Endodermal cell (in vitro differentiated cells): ENCODE measurements around the gene LRRC17. TPM values are rescaled to one million over a fixed set of nuclear protein-coding genes. Genes with fewer than 3 reads are reported as not detected.

Source experiments
- DNase-seq: peaks from one replicate; pipeline ENCODE4 v3.0.0-alpha.2; 2017
- H3K27ac ChIP-seq: 2 replicates; pipeline ENCODE4 v1.5.1; 2013; ENCODE audit warnings: mild to moderate bottlenecking, low read depth, low read length, moderate library complexity
- H3K27me3 ChIP-seq: 2 replicates; pipeline ENCODE4 v1.6.1; 2013; ENCODE audit warnings: mild to moderate bottlenecking, low read length, moderate library complexity; ENCODE audit not compliant: insufficient read depth, control insufficient read depth, poor library complexity, severe bottlenecking
- H3K36me3 ChIP-seq: 2 replicates; pipeline ENCODE4 v1.7.0; 2013; ENCODE audit warnings: mild to moderate bottlenecking, low read length, moderate library complexity; ENCODE audit not compliant: control insufficient read depth, insufficient read depth
- H3K4me1 ChIP-seq: one replicate; pipeline ENCODE4 v1.7.0; 2013; ENCODE audit warnings: low read length; ENCODE audit not compliant: control insufficient read depth, insufficient read depth
- H3K4me3 ChIP-seq: 2 replicates; pipeline ENCODE4 v1.5.1; 2013; ENCODE audit warnings: mild to moderate bottlenecking, low read length, moderate library complexity
- H3K9ac ChIP-seq: 2 replicates; pipeline ENCODE4 v1.6.1; 2013; ENCODE audit warnings: mild to moderate bottlenecking, low read length, moderate library complexity; ENCODE audit not compliant: poor library complexity, severe bottlenecking; ENCODE audit errors: extremely low read depth
- H3K9me3 ChIP-seq: 2 replicates; pipeline ENCODE4 v1.6.1; 2013; ENCODE audit warnings: mild to moderate bottlenecking, low read length, moderate library complexity; ENCODE audit not compliant: control insufficient read depth
- H3K27ac Mint-ChIP-seq: 2 replicates; pipeline ENCODE4 v1.8.0; 2020; ENCODE audit warnings: mixed read lengths
- H3K27me3 Mint-ChIP-seq: 2 replicates; pipeline ENCODE4 v1.8.0; 2021; ENCODE audit warnings: mild to moderate bottlenecking, mixed read lengths; ENCODE audit not compliant: insufficient read depth
- H3K36me3 Mint-ChIP-seq: 2 replicates; pipeline ENCODE4 v1.8.0; 2020; ENCODE audit warnings: low read depth, mixed read lengths
- H3K4me1 Mint-ChIP-seq: 2 replicates; pipeline ENCODE4 v1.8.0; 2020; ENCODE audit warnings: mixed read lengths
- H3K4me3 Mint-ChIP-seq: 2 replicates; pipeline ENCODE4 v1.8.0; 2020; ENCODE audit warnings: mild to moderate bottlenecking, moderate library complexity, mixed read lengths
- H3K9me3 Mint-ChIP-seq: 2 replicates; pipeline ENCODE4 v1.8.0; 2020; ENCODE audit warnings: mild to moderate bottlenecking, mixed read lengths
- WGBS, 2 experiments: methylation state at CpG; one replicate each; pipeline versions ENCODE4 v1.1.5 to v1.1.7; 2013; ENCODE audit warnings: missing lambda C conversion rate in 2 of 2, mixed read lengths in 1 of 2; ENCODE audit not compliant: insufficient coverage in 1 of 2, insufficient read length in 1 of 2; 5-methylcytosine and 5-hydroxymethylcytosine counted together
- long read RNA-seq, 4 experiments: library from polyadenylated mRNA in 2 of 4; library from RNA in 1 of 4; library from capped mRNA in 1 of 4; stranded (forward) in 3 of 4; unstranded in 1 of 4; transcript quantifications; one replicate each; pipeline ENCODE4 v2.0.0, GENCODE V29; 2020 to 2021; ENCODE audit warnings: inconsistent platforms in 1 of 4
- polyA plus RNA-seq, 2 experiments: library from polyadenylated mRNA; stranded (reverse); fragments of 50-300 nt; gene quantifications; one replicate each; pipeline ENCODE4 v1.2.3, GENCODE V29; 2013
- total RNA-seq, 2 donors: library from RNA; stranded (reverse); fragmentation: NEBNext Ultra II Directional in 1 of 2; extraction: Animal tissue kit (Norgen Biotek cat#: 25700) in 1 of 2; gene quantifications; 2 replicates in 1 of 2; 3 replicates in 1 of 2; pipeline ENCODE4 v1.2.1, GENCODE V29; 2021
- TF ChIP-seq, protein P1 (sequence below): fragments of 200-600 bp; sonication (generic); conservative IDR thresholded peaks from 2 replicates; pipeline ENCODE4 v1.5.0; 2021; ENCODE audit warnings: antibody characterized with exemption, mild to moderate bottlenecking

Gene LRRC17, protein sequence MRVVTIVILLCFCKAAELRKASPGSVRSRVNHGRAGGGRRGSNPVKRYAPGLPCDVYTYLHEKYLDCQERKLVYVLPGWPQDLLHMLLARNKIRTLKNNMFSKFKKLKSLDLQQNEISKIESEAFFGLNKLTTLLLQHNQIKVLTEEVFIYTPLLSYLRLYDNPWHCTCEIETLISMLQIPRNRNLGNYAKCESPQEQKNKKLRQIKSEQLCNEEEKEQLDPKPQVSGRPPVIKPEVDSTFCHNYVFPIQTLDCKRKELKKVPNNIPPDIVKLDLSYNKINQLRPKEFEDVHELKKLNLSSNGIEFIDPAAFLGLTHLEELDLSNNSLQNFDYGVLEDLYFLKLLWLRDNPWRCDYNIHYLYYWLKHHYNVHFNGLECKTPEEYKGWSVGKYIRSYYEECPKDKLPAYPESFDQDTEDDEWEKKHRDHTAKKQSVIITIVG
- total RNA-seq = under 1 TPM; 0.18 to 0.53 TPM
- 30.4 TPM for polyA plus RNA-seq (2013, experiment 1 of 2)
- polyA plus RNA-seq (2013, experiment 2 of 2) = 35.3 TPM
- long read RNA-seq, experiment 1 = 0 reads
- long read RNA-seq, experiment 2 = 0 reads
- long read RNA-seq, experiment 3 = 0 reads
- long read RNA-seq, experiment 4 = 0 reads

GRCh38 chr7:102912742-102913141, at the start of gene LRRC17:
TSS of gene LRRC17 (plus strand) at chr7:102913000. CDS start at chr7:102933914, 20,914 bp downstream.
- Histone ChIP-seq H3K4me1 (no peaks in the 10 kb centered on the region), H3K4me3 (no peak within 1 kb of the TSS), H3K27ac (peak within 1 kb of the TSS; percentile 73), H3K36me3 (no peaks in the 10 kb centered on the region), H3K27me3 (no peaks in the 10 kb centered on the region), H3K9ac (no peak within 1 kb of the TSS), H3K9me3 (no peaks in the 10 kb centered on the region)
- TF ChIP-seq, protein P1, sequence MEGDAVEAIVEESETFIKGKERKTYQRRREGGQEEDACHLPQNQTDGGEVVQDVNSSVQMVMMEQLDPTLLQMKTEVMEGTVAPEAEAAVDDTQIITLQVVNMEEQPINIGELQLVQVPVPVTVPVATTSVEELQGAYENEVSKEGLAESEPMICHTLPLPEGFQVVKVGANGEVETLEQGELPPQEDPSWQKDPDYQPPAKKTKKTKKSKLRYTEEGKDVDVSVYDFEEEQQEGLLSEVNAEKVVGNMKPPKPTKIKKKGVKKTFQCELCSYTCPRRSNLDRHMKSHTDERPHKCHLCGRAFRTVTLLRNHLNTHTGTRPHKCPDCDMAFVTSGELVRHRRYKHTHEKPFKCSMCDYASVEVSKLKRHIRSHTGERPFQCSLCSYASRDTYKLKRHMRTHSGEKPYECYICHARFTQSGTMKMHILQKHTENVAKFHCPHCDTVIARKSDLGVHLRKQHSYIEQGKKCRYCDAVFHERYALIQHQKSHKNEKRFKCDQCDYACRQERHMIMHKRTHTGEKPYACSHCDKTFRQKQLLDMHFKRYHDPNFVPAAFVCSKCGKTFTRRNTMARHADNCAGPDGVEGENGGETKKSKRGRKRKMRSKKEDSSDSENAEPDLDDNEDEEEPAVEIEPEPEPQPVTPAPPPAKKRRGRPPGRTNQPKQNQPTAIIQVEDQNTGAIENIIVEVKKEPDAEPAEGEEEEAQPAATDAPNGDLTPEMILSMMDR = no peak
- no peak within 1 kb of the TSS for H3K27ac Mint-ChIP-seq
- no peak for DNase-seq
- no peaks in the 10 kb centered on the region for H3K36me3 Mint-ChIP-seq
- H3K4me1 Mint-ChIP-seq = peaks cover 15% of the 10 kb centered on the region
- no peaks in the 10 kb centered on the region for H3K27me3 Mint-ChIP-seq
- H3K9me3 Mint-ChIP-seq = peaks cover under 1% of the 10 kb centered on the region
- H3K4me3 Mint-ChIP-seq = no peak within 1 kb of the TSS
- 57 to 87% methylated on average over 6 of the region's 6 CpGs for WGBS, 2 experiments

- H3K27ac Mint-ChIP-seq = no peak overlapping the region
- no peak overlapping the region for H3K27ac ChIP-seq
- no peaks in the 10 kb centered on the region for H3K27me3 Mint-ChIP-seq
- no peaks in the 10 kb centered on the region for H3K36me3 ChIP-seq
- no peak overlapping the region for H3K4me3 Mint-ChIP-seq
- no peak overlapping the region for H3K9ac ChIP-seq
- DNase-seq = no peak
- no peaks in the 10 kb centered on the region for H3K4me1 Mint-ChIP-seq
- H3K4me1 ChIP-seq = no peaks in the 10 kb centered on the region
- WGBS, 2 experiments = 96 to 100% methylated on average over 1 to 2 of the region's 2 CpGs
- no peaks in the 10 kb centered on the region for H3K27me3 ChIP-seq
- H3K4me3 ChIP-seq = no peak overlapping the region
- H3K9me3 ChIP-seq = no peaks in the 10 kb centered on the region
- no peaks in the 10 kb centered on the region for H3K9me3 Mint-ChIP-seq
- H3K36me3 Mint-ChIP-seq = no peaks in the 10 kb centered on the region
- TF ChIP-seq, protein P1 = no peak
These were observed 47.8 kb upstream of the LRRC17 start for GRCh38 chr7:102864958-102865357.

DNA sequence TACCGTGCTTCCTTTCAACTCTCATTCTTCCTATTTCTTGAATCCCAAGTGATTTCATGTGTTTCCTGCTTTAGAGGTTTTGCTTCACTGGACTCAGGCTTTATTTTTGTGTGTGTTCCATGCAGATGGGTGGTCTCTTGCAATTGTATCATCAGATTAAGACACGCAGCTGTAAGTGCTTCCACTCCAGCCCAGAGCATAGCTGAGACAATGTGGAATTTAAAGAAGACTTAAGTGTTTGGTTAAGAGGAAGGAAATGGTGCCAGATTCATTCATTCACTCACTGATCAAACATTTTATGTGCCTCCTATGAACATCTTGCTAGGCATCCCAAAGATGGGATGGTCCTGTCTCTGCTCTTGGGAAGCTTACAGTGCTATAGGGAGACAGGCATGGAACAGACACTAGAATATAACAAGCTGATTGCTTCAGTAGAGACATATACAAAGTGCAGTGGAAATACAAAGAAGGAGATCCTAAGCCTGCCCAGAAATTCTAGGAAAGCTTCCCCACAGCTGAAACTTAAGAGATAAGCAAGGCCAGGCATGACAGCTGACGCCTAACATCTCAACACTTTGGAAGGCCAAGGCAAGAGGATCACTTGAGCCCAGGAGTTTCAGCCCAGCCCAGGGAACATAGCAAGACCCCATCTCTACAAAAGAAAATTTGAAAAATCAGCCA, 46.1 kb upstream of the LRRC17 start:
- Histone ChIP-seq H3K27me3 (no peaks in the 10 kb centered on the region), H3K27ac (no peak overlapping the region), H3K9ac (no peak overlapping the region), H3K36me3 (no peaks in the 10 kb centered on the region), H3K4me1 (no peaks in the 10 kb centered on the region), H3K4me3 (no peak overlapping the region), H3K9me3 (no peaks in the 10 kb centered on the region)
- no peaks in the 10 kb centered on the region for H3K36me3 Mint-ChIP-seq
- no peak for DNase-seq
- H3K9me3 Mint-ChIP-seq = no peaks in the 10 kb centered on the region
- TF ChIP-seq, protein P1 = no peak
- no peak overlapping the region for H3K4me3 Mint-ChIP-seq
- no peaks in the 10 kb centered on the region for H3K4me1 Mint-ChIP-seq
- no peak overlapping the region for H3K27ac Mint-ChIP-seq
- 87 to 99% methylated on average over 1 to 3 of the region's 3 CpGs for WGBS, 2 experiments
- no peaks in the 10 kb centered on the region for H3K27me3 Mint-ChIP-seq
